H9 (cell line): ENCODE data around the gene POU4F3. TPM values are rescaled to one million over a fixed set of nuclear protein-coding genes. Genes with fewer than 3 reads are reported as not detected.

Experiments used
- DNase-seq: peaks from one replicate; pipeline ENCODE4 v3.0.0-alpha.2; 2017
- H2AFZ ChIP-seq: one replicate; pipeline ENCODE4 v1.6.1; 2013; ENCODE audit warnings: mild to moderate bottlenecking, low read length, control low read depth, moderate library complexity
- H2AK5ac ChIP-seq: 2 replicates; pipeline ENCODE4 v1.6.1; 2013; ENCODE audit warnings: low read length, control low read depth, mixed read lengths; ENCODE audit not compliant: insufficient read length
- H2BK120ac ChIP-seq: one replicate; pipeline ENCODE4 v1.6.1; 2013; ENCODE audit warnings: low read depth, mild to moderate bottlenecking, low read length, control low read depth, inconsistent platforms; ENCODE audit not compliant: poor library complexity, severe bottlenecking
- H2BK12ac ChIP-seq: 2 replicates; pipeline ENCODE4 v1.6.1; 2013; ENCODE audit warnings: low read length, control low read depth, mixed read lengths, low read depth; ENCODE audit not compliant: insufficient read length
- H2BK15ac ChIP-seq: 2 replicates; pipeline ENCODE4 v1.6.1; 2013; ENCODE audit warnings: low read depth, low read length, control low read depth
- H2BK20ac ChIP-seq: one replicate; pipeline ENCODE4 v1.6.1; 2013; ENCODE audit warnings: low read depth, mild to moderate bottlenecking, low read length, control low read depth, inconsistent platforms; ENCODE audit not compliant: poor library complexity, severe bottlenecking
- H2BK5ac ChIP-seq: 2 replicates; pipeline ENCODE4 v1.6.1; 2013; ENCODE audit warnings: low read length, control low read depth, mixed read lengths; ENCODE audit not compliant: insufficient read length
- H3K14ac ChIP-seq: 2 replicates; pipeline ENCODE4 v1.6.1; 2013; ENCODE audit warnings: low read length, control low read depth; ENCODE audit not compliant: insufficient read depth
- H3K18ac ChIP-seq: 2 replicates; pipeline ENCODE4 v1.6.1; 2013; ENCODE audit warnings: low read depth, mild to moderate bottlenecking, mixed read lengths, low read length, control low read depth; ENCODE audit not compliant: insufficient read length
- H3K23ac ChIP-seq: 2 replicates; pipeline ENCODE4 v1.6.1; 2013; ENCODE audit warnings: low read length, control low read depth, mixed read lengths, low read depth; ENCODE audit not compliant: insufficient read length
- H3K23me2 ChIP-seq: 2 replicates; pipeline ENCODE4 v1.6.1; 2013; ENCODE audit warnings: low read depth, mild to moderate bottlenecking, mixed read lengths, low read length, control low read depth; ENCODE audit not compliant: insufficient read length, poor library complexity, severe bottlenecking
- H3K27ac ChIP-seq: 2 replicates; pipeline ENCODE4 v1.5.1; 2013; ENCODE audit warnings: low read length, control low read depth, mixed read lengths, low read depth; ENCODE audit not compliant: insufficient read length
- H3K27me3 ChIP-seq: 2 replicates; pipeline ENCODE4 v1.6.1; 2013; ENCODE audit warnings: low read length, control low read depth, inconsistent platforms; ENCODE audit not compliant: insufficient read depth
- H3K4ac ChIP-seq: 2 replicates; pipeline ENCODE4 v1.6.1; 2013; ENCODE audit warnings: low read depth, mild to moderate bottlenecking, control low read depth, inconsistent platforms, low read length, moderate library complexity
- H3K4me1 ChIP-seq: 2 replicates; pipeline ENCODE4 v1.6.1; 2013; ENCODE audit warnings: low read length, control low read depth, inconsistent platforms; ENCODE audit not compliant: insufficient read depth
- H3K4me2 ChIP-seq: 2 replicates; pipeline ENCODE4 v1.6.1; 2013; ENCODE audit warnings: low read length, control low read depth, mixed read lengths; ENCODE audit not compliant: insufficient read length, insufficient read depth
- H3K56ac ChIP-seq: 2 replicates; pipeline ENCODE4 v1.6.1; 2013; ENCODE audit warnings: low read depth, mild to moderate bottlenecking, mixed read lengths, low read length, control low read depth; ENCODE audit not compliant: insufficient read length
- H3K79me1 ChIP-seq: 2 replicates; pipeline ENCODE4 v1.6.1; 2013; ENCODE audit warnings: low read depth, mild to moderate bottlenecking, moderate library complexity, low read length, control low read depth, inconsistent platforms; ENCODE audit not compliant: insufficient read depth, poor library complexity, severe bottlenecking
- H3K79me2 ChIP-seq: 2 replicates; pipeline ENCODE4 v1.6.1; 2013; ENCODE audit warnings: low read length, control low read depth, inconsistent platforms; ENCODE audit not compliant: insufficient read depth
- H3K9ac ChIP-seq: 2 replicates; pipeline ENCODE4 v1.6.1; 2013; ENCODE audit warnings: low read length, control low read depth, mixed read lengths; ENCODE audit not compliant: insufficient read length; ENCODE audit errors: extremely low read depth
- H3K9me3 ChIP-seq: one replicate; pipeline ENCODE4 v1.6.1; 2013; ENCODE audit warnings: low read depth, low read length, inconsistent platforms; ENCODE audit not compliant: control insufficient read depth
- H3T11ph ChIP-seq: one replicate; pipeline ENCODE4 v1.6.1; 2013; ENCODE audit warnings: mild to moderate bottlenecking, low read length, control low read depth, inconsistent platforms
- H4K20me1 ChIP-seq: one replicate; pipeline ENCODE4 v1.6.1; 2013; ENCODE audit not compliant: control insufficient read depth, insufficient read length, insufficient read depth
- H4K5ac ChIP-seq: 2 replicates; pipeline ENCODE4 v1.6.1; 2013; ENCODE audit warnings: low read depth, mild to moderate bottlenecking, mixed read lengths, low read length, control low read depth; ENCODE audit not compliant: insufficient read length
- H4K8ac ChIP-seq: replicated peaks from 2 replicates; pipeline ENCODE4 v1.6.1; 2013; ENCODE audit warnings: low read length, control low read depth, mixed read lengths, low read depth; ENCODE audit not compliant: insufficient read length
- H4K91ac ChIP-seq: 2 replicates; pipeline ENCODE4 v1.6.1; 2013; ENCODE audit warnings: low read depth, mild to moderate bottlenecking, moderate library complexity, mixed read lengths, low read length, control low read depth; ENCODE audit not compliant: insufficient read length
- H3K27ac Mint-ChIP-seq, 3 experiments: 2 replicates in 2 of 3; 3 replicates in 1 of 3; pipeline ENCODE4 v1.8.0; 2020 to 2021; ENCODE audit warnings: mixed read lengths in 3 of 3, mild to moderate bottlenecking in 1 of 3, moderate library complexity in 1 of 3
- H3K27me3 Mint-ChIP-seq: 2 replicates; pipeline ENCODE4 v1.8.0; 2021; ENCODE audit warnings: low read depth, mild to moderate bottlenecking, moderate library complexity, mixed read lengths
- H3K36me3 Mint-ChIP-seq, 3 experiments: 2 replicates in 2 of 3; 3 replicates in 1 of 3; pipeline ENCODE4 v1.8.0; 2020 to 2021; ENCODE audit warnings: low read depth in 3 of 3, mixed read lengths in 3 of 3; ENCODE audit not compliant: insufficient read depth in 1 of 3
- H3K4me1 Mint-ChIP-seq, 2 experiments: 2 replicates each; pipeline ENCODE4 v1.8.0; 2020; ENCODE audit warnings: mixed read lengths in 2 of 2
- H3K4me3 Mint-ChIP-seq, 2 experiments: 2 replicates in 1 of 2; 3 replicates in 1 of 2; pipeline ENCODE4 v1.8.0; 2020 to 2021; ENCODE audit warnings: mild to moderate bottlenecking in 2 of 2, mixed read lengths in 2 of 2, moderate library complexity in 1 of 2
- H3K9me3 Mint-ChIP-seq, 2 experiments: 2 replicates in 1 of 2; 3 replicates in 1 of 2; pipeline ENCODE4 v1.8.0; 2020; ENCODE audit warnings: mild to moderate bottlenecking in 2 of 2, mixed read lengths in 2 of 2, moderate library complexity in 1 of 2
- WGBS: extraction: QIAGEN DNeasy Blood & Tissue Kit; methylation state at CpG from one replicate; pipeline ENCODE4 v1.1.7; 2013; ENCODE audit warnings: missing lambda C conversion rate, low lambda C conversion rate, mixed read lengths; ENCODE audit not compliant: insufficient read length; ENCODE audit errors: extremely low coverage; 5-methylcytosine and 5-hydroxymethylcytosine counted together
- total RNA-seq: library from RNA; stranded (reverse); gene quantifications from 2 replicates; pipeline ENCODE4 v1.2.1, GENCODE V29; 2021
- TF ChIP-seq, protein P1 (sequence below): fragments of 200-600 bp; sonication (generic); conservative IDR thresholded peaks from 3 replicates; pipeline ENCODE4 v1.8.0; 2021; ENCODE audit warnings: antibody characterized with exemption, mild to moderate bottlenecking

The POU4F3 gene
- total RNA-seq, 1 experiment from 2014 or later: not detected

DNA sequence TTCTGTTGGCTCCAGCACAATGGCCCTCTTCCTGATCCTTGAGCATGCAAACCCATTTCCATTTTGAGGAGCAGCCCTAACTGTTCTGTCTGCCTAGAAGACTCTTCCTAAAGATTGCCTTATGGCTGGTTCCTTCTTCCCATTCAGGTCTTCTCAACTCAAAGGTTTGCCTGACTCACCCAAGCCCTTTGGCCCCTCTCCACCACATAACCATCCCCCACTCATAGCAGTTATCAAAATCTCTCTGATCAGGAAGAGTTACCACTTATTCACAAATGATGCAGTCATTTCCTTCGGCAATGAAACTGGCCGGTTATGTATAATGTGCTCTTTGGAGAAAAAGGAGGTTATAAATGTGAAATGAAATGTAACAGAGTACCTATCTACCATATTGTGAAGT is 8.9 kb upstream of the POU4F3 start:
- Histone ChIP-seq H3T11ph (no peak overlapping the region), H3K79me2 (no peaks in the 10 kb centered on the region), H2BK12ac (no peak overlapping the region), H2BK120ac (no peak overlapping the region), H3K18ac (no peak overlapping the region), H4K91ac (no peak overlapping the region), H3K4me1 (0 out of 2 replicates have a peak, but pooled peaks cover 2% of the 10 kb centered on the region), H2BK15ac (no peak overlapping the region), H2BK5ac (no peak overlapping the region), H3K79me1 (no peaks in the 10 kb centered on the region), H4K8ac (no peak overlapping the region), H4K5ac (no peak overlapping the region), H4K20me1 (no peaks in the 10 kb centered on the region), H2AK5ac (no peak overlapping the region), H2BK20ac (no peak overlapping the region), H3K4ac (no peak overlapping the region), H3K23ac (no peak overlapping the region), H3K27me3 (peaks cover 31% of the 10 kb centered on the region), H3K9me3 (no peaks in the 10 kb centered on the region), H2AFZ (no peak overlapping the region), H3K4me2 (no peak overlapping the region), H3K56ac (no peak overlapping the region), H3K9ac (no peak overlapping the region), H3K27ac (no peak overlapping the region), H3K23me2 (no peaks in the 10 kb centered on the region), H3K14ac (no peak overlapping the region)
- Mint-ChIP-seq H3K4me3 (no peak overlapping the region), H3K9me3 (0 out of 5 replicates have a peak, but pooled peaks cover 0 to 2% of the 10 kb centered on the region in 2 experiments), H3K4me1 (peaks cover 21 to 31% of the 10 kb centered on the region in 2 experiments), H3K36me3 (no peaks in the 10 kb centered on the region), H3K27me3 (peaks cover 80% of the 10 kb centered on the region), H3K27ac (no peak overlapping the region)
- no peak for DNase-seq
- no CpG with 5 or more reads among the region's 2 CpGs for WGBS
- TF ChIP-seq, protein P1, sequence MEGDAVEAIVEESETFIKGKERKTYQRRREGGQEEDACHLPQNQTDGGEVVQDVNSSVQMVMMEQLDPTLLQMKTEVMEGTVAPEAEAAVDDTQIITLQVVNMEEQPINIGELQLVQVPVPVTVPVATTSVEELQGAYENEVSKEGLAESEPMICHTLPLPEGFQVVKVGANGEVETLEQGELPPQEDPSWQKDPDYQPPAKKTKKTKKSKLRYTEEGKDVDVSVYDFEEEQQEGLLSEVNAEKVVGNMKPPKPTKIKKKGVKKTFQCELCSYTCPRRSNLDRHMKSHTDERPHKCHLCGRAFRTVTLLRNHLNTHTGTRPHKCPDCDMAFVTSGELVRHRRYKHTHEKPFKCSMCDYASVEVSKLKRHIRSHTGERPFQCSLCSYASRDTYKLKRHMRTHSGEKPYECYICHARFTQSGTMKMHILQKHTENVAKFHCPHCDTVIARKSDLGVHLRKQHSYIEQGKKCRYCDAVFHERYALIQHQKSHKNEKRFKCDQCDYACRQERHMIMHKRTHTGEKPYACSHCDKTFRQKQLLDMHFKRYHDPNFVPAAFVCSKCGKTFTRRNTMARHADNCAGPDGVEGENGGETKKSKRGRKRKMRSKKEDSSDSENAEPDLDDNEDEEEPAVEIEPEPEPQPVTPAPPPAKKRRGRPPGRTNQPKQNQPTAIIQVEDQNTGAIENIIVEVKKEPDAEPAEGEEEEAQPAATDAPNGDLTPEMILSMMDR: no peak
